ENCODE data around the gene ESPN.

The ESPN gene

GRCh38 chr1:6497215-6497866 lies 72.8 kb downstream of the ESPN start:
- no peak for DNase-seq (ENCODE audit: low read depth, low spot score)

GRCh38 chr1:6497867-6498575 lies 73.4 kb downstream of the ESPN start:
- no peak for DNase-seq (ENCODE audit: low read depth, low spot score)

GRCh38 chr1:6498576-6499111 lies 74.1 kb downstream of the ESPN start:
- DNase-seq (ENCODE audit: low read depth, low spot score) = no peak

GRCh38 chr1:6499296-6499695 lies 74.7 kb downstream of the ESPN start:
- DNase-seq (ENCODE audit: low read depth, low spot score) = no peak

GRCh38 chr1:6500544-6501278 lies 76.1 kb downstream of the ESPN start:
- no peak for DNase-seq (ENCODE audit: low read depth, low spot score)

- DNase-seq (ENCODE audit: low read depth, low spot score) = no peak
Measured at GRCh38 chr1:6501279-6501813, 76.8 kb downstream of the ESPN start.

GRCh38 chr1:6502000-6502891 lies 77.7 kb downstream of the ESPN start:
- DNase-seq (ENCODE audit: low read depth, low spot score) = no peak

GRCh38 chr1:6503884-6504602 lies 79.5 kb downstream of the ESPN start:
- DNase-seq (ENCODE audit: low read depth, low spot score) = no peak

- DNase-seq (ENCODE audit: low read depth, low spot score) = no peak
Measured at GRCh38 chr1:6504887-6505286, 80.3 kb downstream of the ESPN start.

- no peak for DNase-seq (ENCODE audit: low read depth, low spot score)
Measured at GRCh38 chr1:6505367-6506209, 81.0 kb downstream of the ESPN start.

GRCh38 chr1:6506210-6507036 lies 81.8 kb downstream of the ESPN start:
- no peak for DNase-seq (ENCODE audit: low read depth, low spot score)

- DNase-seq (ENCODE audit: low read depth, low spot score) = no peak
Measured at GRCh38 chr1:6507037-6507428, 82.5 kb downstream of the ESPN start.

- no peak for DNase-seq (ENCODE audit: low read depth, low spot score)
Measured at GRCh38 chr1:6507461-6507911, 82.9 kb downstream of the ESPN start.

- DNase-seq (ENCODE audit: low read depth, low spot score) = no peak
Measured at GRCh38 chr1:6508154-6508815, 83.7 kb downstream of the ESPN start.

GRCh38 chr1:6508816-6509189 lies 84.2 kb downstream of the ESPN start:
- no peak for DNase-seq (ENCODE audit: low read depth, low spot score)

- no peak for DNase-seq (ENCODE audit: low read depth, low spot score)
Measured at GRCh38 chr1:6509220-6509918, 84.8 kb downstream of the ESPN start.

- DNase-seq (ENCODE audit: low read depth, low spot score) = no peak
Measured at GRCh38 chr1:6509919-6510291, 85.3 kb downstream of the ESPN start.

GRCh38 chr1:6510493-6510892 lies 85.9 kb downstream of the ESPN start:
- DNase-seq (ENCODE audit: low read depth, low spot score) = no peak
